Measurements from ENCODE around the gene BMPER.

The BMPER gene

GRCh38 chr7:34026481-34027190 lies 121.3 kb downstream of the BMPER start:
- no peak for DNase-seq (ENCODE audit: low read depth)

GRCh38 chr7:34031156-34031555 lies 125.8 kb downstream of the BMPER start:
- DNase-seq (ENCODE audit: low read depth), result no peak

- DNase-seq (ENCODE audit: low read depth), result no peak
Observed at GRCh38 chr7:34034728-34035127, 129.4 kb downstream of the BMPER start.

GRCh38 chr7:34036051-34036920 lies 130.9 kb downstream of the BMPER start:
- peak; percentile 18 for DNase-seq (ENCODE audit: low read depth)

GRCh38 chr7:34036972-34037792 lies 131.8 kb downstream of the BMPER start:
- no peak for DNase-seq (ENCODE audit: low read depth)

GRCh38 chr7:34038816-34039470 lies 133.6 kb downstream of the BMPER start:
- no peak for DNase-seq (ENCODE audit: low read depth)

GRCh38 chr7:34041707-34042106 lies 136.4 kb downstream of the BMPER start:
- no peak for DNase-seq (ENCODE audit: low read depth)

GRCh38 chr7:34042406-34042805 lies 137.1 kb downstream of the BMPER start:
- DNase-seq (ENCODE audit: low read depth), result no peak

GRCh38 chr7:34043461-34044305 lies 138.3 kb downstream of the BMPER start:
- no peak for DNase-seq (ENCODE audit: low read depth)

GRCh38 chr7:34044306-34044643 lies 138.9 kb downstream of the BMPER start:
- DNase-seq (ENCODE audit: low read depth), result no peak

- no peak for DNase-seq (ENCODE audit: low read depth)
Observed at GRCh38 chr7:34044734-34045353, 139.5 kb downstream of the BMPER start.

GRCh38 chr7:34048445-34048844 lies 143.1 kb downstream of the BMPER start:
- DNase-seq (ENCODE audit: low read depth), result no peak

- no peak for DNase-seq (ENCODE audit: low read depth)
Observed at GRCh38 chr7:34054075-34054474, 148.7 kb downstream of the BMPER start.

GRCh38 chr7:34057136-34057535 lies 151.8 kb downstream of the BMPER start:
- no peak for DNase-seq (ENCODE audit: low read depth)

- DNase-seq (ENCODE audit: low read depth), result no peak
Observed at GRCh38 chr7:34057956-34058355, 152.6 kb downstream of the BMPER start.

GRCh38 chr7:34058801-34059135 lies 153.4 kb downstream of the BMPER start:
- DNase-seq (ENCODE audit: low read depth), result no peak

GRCh38 chr7:34059136-34059828 lies 153.9 kb downstream of the BMPER start:
- DNase-seq (ENCODE audit: low read depth), result no peak

GRCh38 chr7:34060196-34060947 lies 155.0 kb downstream of the BMPER start:
- DNase-seq (ENCODE audit: low read depth), result peak; percentile 65

- DNase-seq (ENCODE audit: low read depth), result peak; percentile 68
Observed at GRCh38 chr7:34061149-34061548, 155.8 kb downstream of the BMPER start.

Data from non-pigmented ciliary epithelial cell (primary cell).